Measurements from ENCODE around the gene DLK2. TPM values are rescaled to one million over a fixed set of nuclear protein-coding genes. Genes with fewer than 3 reads are reported as not detected.
A peak's percentile ranks its signal among the peaks of the same experiment; 100 is the strongest.

The DLK2 gene
- total RNA-seq, 2 experiments from 2014 or later = 0.19 to 0.36 TPM

- Mint-ChIP-seq H3K27me3 (no peaks in the 10 kb centered on the region), H3K27ac (peak overlapping the region; percentile 39), H3K9me3 (no peaks in the 10 kb centered on the region), H3K4me1 (ENCODE audit: low read depth) (peaks cover 40% of the 10 kb centered on the region), H3K4me3 (no peak overlapping the region), H3K36me3 (ENCODE audit: low read depth) (peaks cover 29% of the 10 kb centered on the region)
- DNase-seq (no peak), ATAC-seq (ENCODE audit: poor library complexity) (no peak)
- no peak overlapping the region for H3K27ac ChIP-seq (ENCODE audit: low read depth in 1 of 2, low read length in 2 of 2)
- TF ChIP-seq CTCF (IDR thresholded peaks at IDR 0.05) = no peak
- CTCF ChIA-PET = interaction anchor here (0.5 to 2.4 kb wide), 2 partner anchors 13 to 96 kb away, joined by 4 to 6 read pairs; no protein-coding TSS in a partner anchor
- H3K9me3 ChIP-seq (ENCODE audit: control insufficient read depth in 1 of 2, insufficient read depth in 1 of 2, low read length in 2 of 2) = no peaks in the 10 kb centered on the region
- POLR2A ChIA-PET = interaction anchor here (1.0 to 1.8 kb wide), 2 partner anchors 16 to 20 kb away, joined by 3 to 13 read pairs; partner anchors contain the start of gene TJAP1
- H3K4me3 ChIP-seq (ENCODE audit: low read length) = no peak overlapping the region
- H3K27me3 ChIP-seq (ENCODE audit: control insufficient read depth in 1 of 2, insufficient read depth in 2 of 2, low read length in 2 of 2) = no peaks in the 10 kb centered on the region
- peaks cover 30% of the 10 kb centered on the region for H3K4me1 ChIP-seq (ENCODE audit: insufficient read depth, low read length)
- intact Hi-C loops (cut with DNase I, micrococcal nuclease) = no loop called here
- H3K36me3 ChIP-seq (ENCODE audit: insufficient read depth, low read length) = peaks cover 27% of the 10 kb centered on the region
These were observed 38.5 kb upstream of the DLK2 start for GRCh38 chr6:43493833-43494232.

- no peak for TF ChIP-seq CTCF (IDR thresholded peaks at IDR 0.05)
- ChIA-PET CTCF (interaction anchor here (2.4 kb wide), 1 partner anchor 13 kb away, joined by 6 read pairs; no protein-coding TSS in a partner anchor), POLR2A (interaction anchor here (1.0 kb wide), 1 partner anchor 20 kb away, joined by 3 read pairs; no protein-coding TSS in a partner anchor)
- H3K9me3 Mint-ChIP-seq = no peaks in the 10 kb centered on the region
- Histone ChIP-seq H3K4me3 (ENCODE audit: low read length) (no peak overlapping the region), H3K4me1 (ENCODE audit: insufficient read depth, low read length) (peaks cover 33% of the 10 kb centered on the region), H3K36me3 (ENCODE audit: insufficient read depth, low read length) (peaks cover 25% of the 10 kb centered on the region), H3K9me3 (ENCODE audit: control insufficient read depth in 1 of 2, insufficient read depth in 1 of 2, low read length in 2 of 2) (no peaks in the 10 kb centered on the region), H3K27ac (ENCODE audit: low read depth in 1 of 2, low read length in 2 of 2) (no peak overlapping the region), H3K27me3 (ENCODE audit: control insufficient read depth in 1 of 2, insufficient read depth in 2 of 2, low read length in 2 of 2) (no peaks in the 10 kb centered on the region)
- intact Hi-C loops (cut with DNase I, micrococcal nuclease) = no loop called here
- H3K27ac Mint-ChIP-seq = peak overlapping the region; percentile 55
- H3K36me3 Mint-ChIP-seq (ENCODE audit: low read depth) = peaks cover 27% of the 10 kb centered on the region
- H3K27me3 Mint-ChIP-seq = no peaks in the 10 kb centered on the region
- peak overlapping the region; percentile 20 for H3K4me3 Mint-ChIP-seq
- no peak for ATAC-seq (ENCODE audit: poor library complexity)
- H3K4me1 Mint-ChIP-seq (ENCODE audit: low read depth) = peaks cover 40% of the 10 kb centered on the region
- no peak for DNase-seq
These were observed 37.9 kb upstream of the DLK2 start for GRCh38 chr6:43493230-43493629.

- Histone ChIP-seq H3K4me1 (ENCODE audit: insufficient read depth, low read length) (peaks cover 33% of the 10 kb centered on the region), H3K27ac (ENCODE audit: low read depth in 1 of 2, low read length in 2 of 2) (no peak overlapping the region), H3K9me3 (ENCODE audit: control insufficient read depth in 1 of 2, insufficient read depth in 1 of 2, low read length in 2 of 2) (no peaks in the 10 kb centered on the region), H3K27me3 (ENCODE audit: control insufficient read depth in 1 of 2, insufficient read depth in 2 of 2, low read length in 2 of 2) (no peaks in the 10 kb centered on the region), H3K36me3 (ENCODE audit: insufficient read depth, low read length) (peaks cover 19% of the 10 kb centered on the region), H3K4me3 (ENCODE audit: low read length) (no peak overlapping the region)
- POLR2A ChIA-PET = no interaction called here
- no peak for ATAC-seq (ENCODE audit: poor library complexity)
- DNase-seq = no peak
- H3K9me3 Mint-ChIP-seq = no peaks in the 10 kb centered on the region
- H3K27me3 Mint-ChIP-seq = no peaks in the 10 kb centered on the region
- H3K36me3 Mint-ChIP-seq (ENCODE audit: low read depth) = peaks cover 26% of the 10 kb centered on the region
- no peak for TF ChIP-seq CTCF (IDR thresholded peaks at IDR 0.05)
- no peak overlapping the region for H3K4me3 Mint-ChIP-seq
- intact Hi-C loops (cut with DNase I, micrococcal nuclease) = no loop called here
- peaks cover 40% of the 10 kb centered on the region for H3K4me1 Mint-ChIP-seq (ENCODE audit: low read depth)
- CTCF ChIA-PET = interaction anchor here (2.4 kb wide), 1 partner anchor 14 kb away, joined by 6 read pairs; no protein-coding TSS in a partner anchor
- H3K27ac Mint-ChIP-seq = peak overlapping the region; percentile 55
These were observed 37.3 kb upstream of the DLK2 start for GRCh38 chr6:43492673-43493072.
